ENCODE data around the gene PHTF1. TPM values are rescaled to one million over a fixed set of nuclear protein-coding genes. Genes with fewer than 3 reads are reported as not detected.

Gene PHTF1
- total and polyA plus RNA-seq, 9 donors, result 4.5 to 28.6 (median 9.7) TPM

DNA sequence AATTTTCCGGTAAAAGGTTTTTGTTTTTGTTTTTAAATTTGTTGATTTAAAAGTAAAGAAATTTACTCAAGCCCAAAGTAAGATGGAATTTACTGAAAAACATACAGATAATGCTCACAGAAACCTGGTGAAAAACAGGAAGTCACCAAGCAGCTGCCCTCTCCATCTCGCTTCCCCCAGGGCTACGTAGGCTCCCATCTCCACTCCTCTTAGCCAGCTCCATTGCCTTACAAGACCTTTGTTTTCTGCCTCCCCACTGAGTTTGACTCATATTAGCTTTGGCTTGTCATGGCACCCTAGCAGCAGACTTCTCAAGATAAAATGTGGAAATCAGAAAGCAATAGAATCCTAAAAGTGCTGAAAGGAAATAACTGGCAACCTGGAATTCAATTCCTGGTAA, 57.9 kb downstream of the PHTF1 start:
- Histone ChIP-seq H3K4me1 (ENCODE audit: insufficient read depth) (no peaks in the 10 kb centered on the region), H3K9me3 (no peaks in the 10 kb centered on the region), H3K4me3 (no peak overlapping the region), H3K36me3 (no peaks in the 10 kb centered on the region), H3K27ac (no peak overlapping the region), H3K27me3 (no peaks in the 10 kb centered on the region)
- intact Hi-C loops (cut with DNase I), result no loop called here
- 87 to 94% (median 87%) methylated on average over 3 of the region's 3 CpGs for WGBS, 3 donors
- no peak for TF ChIP-seq CTCF (IDR thresholded peaks at IDR 0.05)
- TF ChIP-seq EP300 (IDR thresholded peaks at IDR 0.05), result no peak
- no peak for TF ChIP-seq POLR2A (IDR thresholded peaks at IDR 0.05)
- DNase-seq, result no peak

DNA sequence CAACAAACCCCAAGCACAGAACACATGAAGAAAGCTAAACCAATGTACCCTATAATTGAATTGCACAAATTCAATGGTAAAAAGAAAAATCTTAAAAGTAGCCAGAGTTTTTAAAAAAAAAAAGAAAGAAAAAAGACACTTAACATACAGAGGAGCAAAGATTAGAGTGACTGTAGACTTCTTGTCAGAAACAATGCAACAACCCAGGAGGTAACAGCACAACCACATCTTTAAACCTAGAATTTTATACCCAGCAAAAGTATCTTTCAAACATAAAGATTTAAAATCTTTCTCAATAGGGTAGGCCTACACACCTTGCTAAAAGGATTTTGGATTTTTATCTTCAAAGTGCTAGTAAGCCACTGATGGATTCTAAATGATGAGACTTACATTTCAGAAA, 64.4 kb downstream of the PHTF1 start:
- H3K27me3 ChIP-seq, result no peaks in the 10 kb centered on the region
- no peak overlapping the region for H3K4me3 ChIP-seq
- no peak overlapping the region for H3K27ac ChIP-seq
- H3K9me3 ChIP-seq, result no peaks in the 10 kb centered on the region
- H3K36me3 ChIP-seq, result no peaks in the 10 kb centered on the region
- DNase-seq, result no peak
- TF ChIP-seq EP300 (IDR thresholded peaks at IDR 0.05) (no peak), CTCF (IDR thresholded peaks at IDR 0.05) (no peak), POLR2A (IDR thresholded peaks at IDR 0.05) (no peak)
- H3K4me1 ChIP-seq (ENCODE audit: insufficient read depth), result no peaks in the 10 kb centered on the region
- intact Hi-C loops (cut with DNase I), result no loop called here

- Histone ChIP-seq H3K36me3 (no peaks in the 10 kb centered on the region), H3K9me3 (no peaks in the 10 kb centered on the region), H3K27ac (no peak overlapping the region), H3K4me3 (no peak overlapping the region), H3K27me3 (no peaks in the 10 kb centered on the region), H3K4me1 (ENCODE audit: insufficient read depth) (no peaks in the 10 kb centered on the region)
- DNase-seq, result no peak
- 96 to 97% (median 97%) methylated on average over 4 of the region's 4 CpGs for WGBS, 3 donors
- intact Hi-C loops (cut with DNase I), result no loop called here
- TF ChIP-seq POLR2A (IDR thresholded peaks at IDR 0.05) (no peak), CTCF (IDR thresholded peaks at IDR 0.05) (no peak), EP300 (IDR thresholded peaks at IDR 0.05) (no peak)
Measured at GRCh38 chr1:113692824-113693431, 66.4 kb downstream of the PHTF1 start.

- 85 to 93% (median 91%) methylated on average over 2 of the region's 2 CpGs for WGBS, 3 donors
- DNase-seq, result no peak
- H3K4me3 ChIP-seq, result no peak overlapping the region
- TF ChIP-seq EP300 (IDR thresholded peaks at IDR 0.05) (no peak), POLR2A (IDR thresholded peaks at IDR 0.05) (no peak), CTCF (IDR thresholded peaks at IDR 0.05) (no peak)
- H3K4me1 ChIP-seq (ENCODE audit: insufficient read depth), result no peaks in the 10 kb centered on the region
- no peaks in the 10 kb centered on the region for H3K9me3 ChIP-seq
- H3K36me3 ChIP-seq, result no peaks in the 10 kb centered on the region
- no peaks in the 10 kb centered on the region for H3K27me3 ChIP-seq
- no peak overlapping the region for H3K27ac ChIP-seq
- intact Hi-C loops (cut with DNase I), result no loop called here
Measured at GRCh38 chr1:113692342-113692741, 66.9 kb downstream of the PHTF1 start.
